Measurements from ENCODE around the gene PLEKHM2.
"Not testable (repeated sequence)": the region's sequence is repeated elsewhere in the genome, so short reads cannot be mapped to it uniquely, and the experiment has no call there.

PLEKHM2 gene, protein sequence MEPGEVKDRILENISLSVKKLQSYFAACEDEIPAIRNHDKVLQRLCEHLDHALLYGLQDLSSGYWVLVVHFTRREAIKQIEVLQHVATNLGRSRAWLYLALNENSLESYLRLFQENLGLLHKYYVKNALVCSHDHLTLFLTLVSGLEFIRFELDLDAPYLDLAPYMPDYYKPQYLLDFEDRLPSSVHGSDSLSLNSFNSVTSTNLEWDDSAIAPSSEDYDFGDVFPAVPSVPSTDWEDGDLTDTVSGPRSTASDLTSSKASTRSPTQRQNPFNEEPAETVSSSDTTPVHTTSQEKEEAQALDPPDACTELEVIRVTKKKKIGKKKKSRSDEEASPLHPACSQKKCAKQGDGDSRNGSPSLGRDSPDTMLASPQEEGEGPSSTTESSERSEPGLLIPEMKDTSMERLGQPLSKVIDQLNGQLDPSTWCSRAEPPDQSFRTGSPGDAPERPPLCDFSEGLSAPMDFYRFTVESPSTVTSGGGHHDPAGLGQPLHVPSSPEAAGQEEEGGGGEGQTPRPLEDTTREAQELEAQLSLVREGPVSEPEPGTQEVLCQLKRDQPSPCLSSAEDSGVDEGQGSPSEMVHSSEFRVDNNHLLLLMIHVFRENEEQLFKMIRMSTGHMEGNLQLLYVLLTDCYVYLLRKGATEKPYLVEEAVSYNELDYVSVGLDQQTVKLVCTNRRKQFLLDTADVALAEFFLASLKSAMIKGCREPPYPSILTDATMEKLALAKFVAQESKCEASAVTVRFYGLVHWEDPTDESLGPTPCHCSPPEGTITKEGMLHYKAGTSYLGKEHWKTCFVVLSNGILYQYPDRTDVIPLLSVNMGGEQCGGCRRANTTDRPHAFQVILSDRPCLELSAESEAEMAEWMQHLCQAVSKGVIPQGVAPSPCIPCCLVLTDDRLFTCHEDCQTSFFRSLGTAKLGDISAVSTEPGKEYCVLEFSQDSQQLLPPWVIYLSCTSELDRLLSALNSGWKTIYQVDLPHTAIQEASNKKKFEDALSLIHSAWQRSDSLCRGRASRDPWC

DNA sequence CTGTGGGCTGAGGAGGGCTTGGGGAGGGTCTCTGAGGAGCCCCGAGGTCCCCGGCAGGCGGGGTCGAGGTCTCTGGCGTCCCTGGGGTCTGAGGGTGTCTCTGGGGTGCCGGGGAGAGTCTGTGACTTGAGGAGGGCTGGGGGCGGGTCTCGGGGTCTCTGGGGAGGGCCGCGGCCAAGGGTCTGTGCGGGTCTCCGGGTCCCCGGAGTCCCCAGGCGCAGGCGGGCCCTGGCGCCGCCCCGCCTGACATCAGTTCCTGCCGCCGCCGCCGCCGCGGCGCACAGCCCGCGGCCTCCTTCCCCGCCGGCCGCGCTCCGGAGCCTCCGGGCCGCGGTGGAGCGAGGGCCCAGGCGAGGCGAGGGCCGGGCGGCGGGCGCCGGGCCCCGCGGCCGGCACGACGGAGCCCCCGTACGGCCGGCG, at the start of gene PLEKHM2:
TSS of gene PLEKHM2 (plus strand) at position 279 of the 420 bp plus-strand sequence. CDS start 239 bp downstream, outside the sequence.
- no peak for DNase-seq

- DNase-seq = no peak
These were observed 47.7 kb upstream of the PLEKHM2 start for GRCh38 chr1:15636436-15636835.

DNA sequence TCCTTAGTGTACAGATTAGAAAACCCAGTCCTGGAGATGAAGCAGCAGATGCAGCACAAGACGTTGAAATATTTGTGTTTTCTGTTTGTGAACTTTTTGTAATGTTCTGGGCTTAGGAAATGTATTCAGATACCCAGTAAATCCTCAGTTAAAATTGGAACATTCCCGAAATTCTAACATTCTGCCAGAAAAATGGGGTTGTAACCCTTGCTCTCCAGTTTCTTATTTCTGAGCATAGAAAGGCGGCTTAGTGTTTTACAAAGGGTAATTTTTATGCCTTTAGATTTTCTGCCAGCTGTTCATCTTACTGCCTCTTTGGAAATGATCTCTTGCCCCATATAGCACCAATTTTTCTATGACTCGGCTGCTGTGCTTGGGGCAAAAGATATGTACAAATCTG, 46.3 kb upstream of the PLEKHM2 start:
- no peak for DNase-seq

- no peak for DNase-seq
These were observed 44.9 kb upstream of the PLEKHM2 start for GRCh38 chr1:15639262-15639661.

DNA sequence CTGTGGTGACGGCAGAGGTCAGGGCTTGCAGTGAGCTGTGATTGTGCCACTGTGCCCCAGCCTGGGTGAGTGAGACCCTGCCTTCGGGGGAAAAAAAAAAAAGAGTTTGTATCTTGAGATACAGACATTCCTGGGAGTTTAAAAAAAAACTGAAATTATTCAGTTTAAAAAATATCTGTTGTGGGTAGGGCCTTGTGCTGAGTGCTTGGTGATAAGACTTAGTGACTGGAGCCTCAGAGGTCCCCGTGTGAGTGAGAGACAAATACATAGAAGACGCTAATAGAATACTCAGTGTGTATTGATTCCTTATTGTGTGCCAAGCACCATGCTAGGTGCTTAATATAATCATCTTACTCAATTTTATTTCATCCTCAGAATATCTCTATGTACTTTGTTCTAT, 44.2 kb upstream of the PLEKHM2 start:
- no peak for DNase-seq

DNA sequence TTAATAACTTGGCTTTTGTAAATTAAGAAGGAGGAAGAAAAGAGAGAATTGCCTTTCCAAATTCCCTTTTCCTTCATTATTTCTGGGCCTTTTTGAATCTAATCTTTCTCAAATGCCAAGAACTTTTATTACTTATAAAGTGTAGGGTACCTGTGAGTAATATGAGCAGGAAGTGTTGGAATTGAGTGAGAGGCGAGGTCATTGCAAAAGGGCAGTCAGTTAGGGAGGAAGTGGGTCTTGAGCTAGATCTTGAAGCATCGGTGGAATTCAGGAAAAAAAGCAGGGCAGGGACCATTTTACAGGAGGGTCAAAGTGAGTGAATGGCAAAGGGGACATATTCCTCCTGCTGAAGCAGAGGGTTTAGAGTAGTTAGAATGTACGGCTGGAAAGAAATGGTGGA, 43.5 kb upstream of the PLEKHM2 start:
- DNase-seq = no peak

DNA sequence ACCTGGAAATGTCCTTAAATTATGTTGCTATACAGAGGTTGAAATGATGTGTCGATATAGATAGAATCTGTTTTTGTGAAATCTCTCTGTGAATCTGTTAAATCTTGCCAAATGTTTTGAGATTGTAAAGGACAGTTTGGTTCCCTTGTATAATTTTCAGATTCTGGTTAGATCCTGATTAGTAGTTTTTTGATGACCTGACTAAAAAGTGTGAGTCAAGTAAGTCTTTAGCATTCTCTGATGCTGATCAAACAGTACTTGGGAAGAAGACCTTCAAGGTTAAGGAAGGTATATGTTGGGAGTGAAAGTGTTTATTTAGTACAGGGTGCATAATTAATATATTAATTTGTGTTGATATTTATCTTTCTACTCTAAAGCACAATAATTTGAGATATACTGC, 34.2 kb upstream of the PLEKHM2 start:
- DNase-seq = no peak

- DNase-seq = no peak
These were observed 33.7 kb upstream of the PLEKHM2 start for GRCh38 chr1:15650433-15650832.

GRCh38 chr1:15652130-15652529, 32.0 kb upstream of the PLEKHM2 start:
- DNase-seq = not testable (repeated sequence)

DNA sequence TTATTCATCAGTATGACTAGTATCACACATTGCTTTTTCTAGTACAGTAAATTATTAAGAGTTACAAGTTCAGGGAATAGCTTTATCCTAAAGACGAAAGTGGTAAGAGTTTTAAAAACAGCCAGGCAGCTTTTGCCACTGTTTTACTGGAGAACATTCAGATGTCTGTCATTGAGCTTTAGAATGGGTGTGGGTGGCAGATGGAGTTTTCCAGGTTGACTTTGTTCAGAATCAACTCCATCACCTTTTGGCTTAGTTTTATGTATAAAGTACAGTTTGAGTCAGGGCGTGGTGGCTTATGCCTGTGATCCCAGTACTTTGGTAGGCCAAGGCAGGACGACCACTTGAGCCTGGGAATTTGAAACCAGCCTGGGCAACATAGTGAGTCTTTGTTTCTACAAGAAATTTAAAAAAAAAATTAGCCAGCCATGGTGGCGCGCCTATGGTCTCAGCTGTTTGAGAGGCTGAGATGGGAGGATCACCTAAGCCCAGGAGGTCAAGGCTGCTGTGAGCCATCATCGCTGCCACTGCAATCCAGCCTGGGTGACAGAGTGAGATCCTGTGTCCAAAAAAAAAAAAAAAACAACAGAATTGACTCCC, 29.9 kb upstream of the PLEKHM2 start:
- no peak for DNase-seq

DNA sequence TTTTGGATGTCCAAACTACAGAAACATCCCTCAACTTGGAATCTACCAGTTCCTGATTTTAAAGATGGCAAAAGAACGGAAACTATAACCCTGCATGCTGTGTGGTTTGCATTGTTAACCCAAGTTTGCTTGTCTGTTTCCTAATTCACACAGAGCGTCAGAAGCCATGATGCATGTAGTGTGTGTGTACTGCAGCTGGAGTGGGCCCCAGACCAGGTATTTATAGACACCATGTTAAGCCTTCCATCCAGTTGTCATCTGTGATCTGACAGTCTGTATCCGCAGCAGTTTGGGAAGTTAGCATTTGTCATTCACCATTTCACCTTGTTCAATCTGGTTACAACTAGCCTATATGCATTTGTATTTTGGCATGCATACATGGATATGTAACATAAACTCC, 27.7 kb upstream of the PLEKHM2 start:
- no peak for DNase-seq

DNA sequence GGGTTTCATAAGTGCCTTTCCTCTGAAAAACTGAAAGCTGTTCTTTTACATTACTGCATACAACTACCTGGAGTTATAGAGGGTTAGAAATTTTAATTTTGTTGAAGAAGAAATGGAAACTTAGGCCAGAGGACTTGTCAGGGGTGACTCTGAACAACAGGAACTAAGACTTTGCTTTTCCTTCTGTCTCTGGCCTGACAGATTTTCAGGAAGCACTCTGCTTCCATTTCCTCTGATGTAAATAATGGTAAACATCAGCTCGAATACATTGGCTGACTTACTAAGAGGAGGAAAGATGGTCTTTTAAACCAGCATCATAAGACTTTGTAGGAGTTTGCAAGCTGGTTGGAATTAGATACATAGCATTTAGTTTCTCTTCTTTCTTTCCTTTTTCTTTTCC, 27.1 kb upstream of the PLEKHM2 start:
- no peak for DNase-seq

GRCh38 chr1:15660151-15660550, 24.0 kb upstream of the PLEKHM2 start:
- DNase-seq = no peak

- DNase-seq = no peak
These were observed 21.6 kb upstream of the PLEKHM2 start for GRCh38 chr1:15662477-15662876.

DNA sequence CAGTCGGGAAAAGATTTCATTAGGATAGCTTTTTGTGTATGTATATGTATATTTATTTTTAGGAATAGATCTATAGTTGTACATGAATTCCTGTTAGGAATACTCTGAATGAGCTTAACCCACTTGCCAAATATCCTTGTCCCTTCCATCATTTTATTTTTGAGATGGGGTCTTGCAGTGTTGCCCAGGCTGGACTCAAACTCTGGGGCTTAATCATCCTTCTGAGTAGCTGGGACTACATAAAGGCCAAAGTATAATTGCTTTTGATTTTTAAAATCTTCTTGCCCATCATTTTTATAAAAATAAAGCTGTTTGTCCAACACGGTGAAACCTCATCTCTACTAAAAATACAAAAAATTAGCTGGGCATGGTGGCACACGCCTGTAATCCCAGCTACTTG, 20.2 kb upstream of the PLEKHM2 start:
- DNase-seq = no peak

DNA sequence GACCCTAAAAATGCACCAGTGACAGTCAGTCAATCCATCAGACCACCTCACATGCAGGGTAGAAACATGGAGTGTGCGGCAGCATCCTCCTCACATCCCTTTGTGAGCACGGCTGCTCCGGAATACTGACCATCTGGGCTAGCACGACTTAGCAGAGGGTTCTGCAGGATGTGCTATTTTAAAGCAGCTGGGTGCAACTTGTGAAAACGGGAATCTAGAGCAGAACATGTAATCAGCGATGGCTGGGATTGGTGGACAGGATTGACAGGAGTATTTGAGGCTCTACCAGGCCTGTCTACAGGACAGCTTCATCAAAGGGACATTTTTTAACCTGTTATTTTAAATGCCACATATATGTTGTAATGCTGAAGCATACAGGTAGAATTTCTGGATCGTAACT, 16.8 kb upstream of the PLEKHM2 start:
- no peak for DNase-seq

GRCh38 chr1:15668089-15668754, 15.9 kb upstream of the PLEKHM2 start:
- no peak for DNase-seq

DNA sequence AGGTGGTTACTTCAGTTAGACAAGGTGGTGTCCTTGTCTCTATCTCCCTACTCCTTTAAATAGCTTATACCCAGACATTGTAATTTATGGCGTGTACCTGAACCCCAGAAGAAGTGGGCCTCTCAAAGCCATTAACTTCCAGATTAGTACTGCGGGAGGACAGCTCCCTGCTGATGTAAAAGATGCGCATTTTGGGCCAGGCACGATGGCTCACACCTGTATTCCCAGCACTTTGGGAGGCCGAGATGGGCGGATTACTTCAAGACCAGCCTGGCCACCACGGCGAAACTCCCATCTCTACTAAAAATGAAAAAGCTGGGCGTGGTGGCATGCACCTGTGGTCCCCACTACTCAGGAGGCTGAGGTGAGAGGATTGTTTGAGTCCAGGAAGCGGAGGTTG, 15.0 kb upstream of the PLEKHM2 start:
- no peak for DNase-seq

GRCh38 chr1:15669864-15670263, 14.3 kb upstream of the PLEKHM2 start:
- no peak for DNase-seq

DNA sequence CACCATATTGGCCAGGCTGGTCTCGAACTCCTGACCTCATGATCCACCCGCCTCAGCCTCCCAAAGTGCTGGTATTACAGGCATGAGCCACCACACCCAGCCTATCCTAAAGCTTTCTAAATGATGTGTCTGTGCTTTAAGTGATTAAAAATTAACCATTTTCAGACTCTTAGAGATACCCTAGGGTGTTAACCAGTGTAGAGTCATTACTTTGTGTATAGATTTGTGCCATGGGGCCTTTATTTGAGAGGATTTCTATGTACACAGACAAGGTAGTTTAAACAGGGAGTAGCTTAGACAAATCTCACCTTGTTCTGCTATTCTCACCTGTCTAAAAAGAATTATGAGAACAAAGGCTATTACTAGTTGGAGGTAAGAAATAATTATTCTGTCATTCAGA, 12.7 kb upstream of the PLEKHM2 start:
- DNase-seq = no peak

DNA sequence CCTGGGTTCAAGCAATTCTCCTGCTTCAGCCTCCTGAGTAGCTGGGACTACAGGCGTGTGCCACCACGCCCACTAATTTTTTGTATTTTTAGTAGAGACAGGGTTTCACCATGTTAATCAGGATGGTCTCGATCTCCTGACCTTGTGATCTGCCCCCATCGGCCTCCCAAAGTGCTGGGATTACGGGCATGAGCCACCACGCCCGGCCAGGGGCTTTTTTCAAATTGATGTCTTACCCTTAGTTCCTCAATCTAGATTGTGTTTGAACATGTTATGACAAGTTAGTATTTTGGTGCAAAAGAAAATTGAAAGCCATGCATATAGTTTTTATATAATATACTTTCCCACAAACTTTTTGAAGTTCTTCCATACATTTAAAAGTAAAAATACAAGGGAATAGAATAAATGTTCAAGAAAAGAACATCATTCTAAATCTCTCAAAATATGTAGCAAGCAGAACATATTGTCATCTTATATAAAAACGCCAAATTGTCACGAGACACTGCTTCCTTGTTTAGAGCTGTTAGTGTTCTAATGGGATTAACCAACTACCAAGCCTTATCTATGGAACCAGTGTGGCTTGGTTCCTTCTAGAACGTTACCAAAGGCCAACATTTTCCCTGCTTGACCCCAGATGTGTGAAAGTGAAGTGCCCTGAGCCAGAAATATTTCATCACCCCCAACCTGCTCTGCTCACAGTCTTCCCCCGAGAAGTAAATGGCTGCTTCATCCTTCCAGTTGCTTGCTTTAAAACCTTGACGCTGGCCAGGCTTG, 9.5 kb upstream of the PLEKHM2 start:
- DNase-seq = no peak

GRCh38 chr1:15676010-15676409, 8.1 kb upstream of the PLEKHM2 start:
- DNase-seq = no peak

Measured in NCI-H526 treated with DMSO at 0.1 percent for 48 hours (cell line).